BJ (cell line): ENCODE data around the gene TP53INP2. TPM values are rescaled to one million over a fixed set of nuclear protein-coding genes. Genes with fewer than 3 reads are reported as not detected.

Experiments used
- CTCF ChIA-PET: fragments of 350-600 bp; formaldehyde crosslinking; extraction: SDS; loops from one replicate; lab custom pipeline; 2021; ENCODE audit warnings: antibody characterized with exemption, inconsistent platforms; lab: Yijun Ruan, JAX
- POLR2A ChIA-PET: fragments of 300-600 bp; sonication (Branson Sonifier 250); formaldehyde crosslinking; extraction: SDS; loops from one replicate; lab custom pipeline; 2021; ENCODE audit warnings: antibody characterized with exemption; lab: Charles Lee
- DNase-seq: peaks from one replicate; pipeline ENCODE4 v3.0.0-alpha.2; 2011; ENCODE audit warnings: low read depth
- H3K27me3 ChIP-seq: 2 replicates; pipeline ENCODE4 v1.6.0; 2011; ENCODE audit warnings: low read length; ENCODE audit not compliant: control insufficient read depth, insufficient read depth
- H3K36me3 ChIP-seq: 2 replicates; pipeline ENCODE4 v1.5.1; 2011; ENCODE audit warnings: low read length; ENCODE audit not compliant: control insufficient read depth, insufficient read depth
- H3K4me3 ChIP-seq: 2 replicates; pipeline ENCODE4 v1.5.1; 2011; ENCODE audit warnings: low read depth, mild to moderate bottlenecking, control low read depth, low read length
- polyA plus RNA-seq: library from polyadenylated mRNA; depleted of rRNA; stranded (reverse); fragments of >200 nt; gene quantifications from 2 replicates; pipeline ENCODE4 v1.2.3, GENCODE V29; 2011
- TF ChIP-seq, protein P1 (sequence below): IDR thresholded peaks from 2 replicates; pipeline ENCODE4 v1.5.1; 2011; ENCODE audit warnings: low read depth, mild to moderate bottlenecking, control low read depth, inconsistent platforms, low read length, moderate library complexity; ENCODE audit not compliant: insufficient read depth

TP53INP2 gene
- polyA plus RNA-seq, 1 experiment, result 5.1 TPM

DNA sequence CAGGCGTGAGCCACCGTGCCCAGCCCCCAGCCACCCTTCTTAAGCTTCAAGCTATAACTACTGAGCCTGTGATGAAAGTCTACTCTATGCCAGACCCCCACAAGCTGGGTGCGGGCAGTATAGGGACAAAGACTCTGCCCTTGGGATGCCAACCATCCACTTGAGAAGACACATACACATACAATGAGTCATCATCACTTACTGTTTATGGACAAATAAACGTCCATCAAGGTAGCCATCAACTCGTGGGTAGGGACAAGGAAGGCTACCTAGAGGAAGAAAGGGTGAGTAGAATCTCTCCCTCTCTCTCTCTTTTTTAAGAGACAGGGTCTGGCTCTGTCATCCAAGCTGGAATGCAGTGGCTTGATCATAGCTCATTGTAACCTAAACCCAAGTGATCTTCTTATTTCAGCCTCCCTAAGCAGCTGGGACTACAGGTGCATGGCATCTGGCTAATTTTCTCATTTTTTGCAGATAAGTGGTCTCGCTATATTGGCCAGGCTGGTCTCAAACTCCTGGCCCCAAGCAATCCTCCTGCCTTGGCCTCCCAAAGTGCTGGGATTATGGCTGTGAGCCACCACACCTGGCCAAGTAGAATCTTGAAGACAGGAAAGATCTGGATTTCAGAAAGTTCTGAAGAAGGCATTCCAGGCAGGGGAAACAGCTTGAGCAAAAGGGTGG lies 2.6 kb upstream of the TP53INP2 start:
- no peaks in the 10 kb centered on the region for H3K36me3 ChIP-seq
- POLR2A ChIA-PET, result no interaction called here

DNA sequence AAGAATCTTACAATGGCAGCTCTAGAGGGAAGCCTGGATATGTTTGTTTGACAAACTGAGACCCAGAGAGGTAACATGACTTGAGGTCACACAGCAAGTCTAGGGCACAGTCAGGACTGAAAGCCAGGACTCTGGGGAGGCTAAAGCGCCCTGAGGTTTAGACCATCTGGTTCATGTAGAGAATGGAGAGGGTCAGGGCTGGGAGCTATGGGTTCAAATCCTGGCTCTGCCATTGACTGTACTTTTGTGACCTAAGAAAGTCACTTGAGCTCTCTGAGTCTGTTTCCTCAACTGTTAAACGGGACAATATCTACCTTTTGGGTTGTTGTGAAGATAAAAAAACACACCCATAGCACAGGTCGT lies 1.1 kb upstream of the TP53INP2 start:
- H3K36me3 ChIP-seq, result no peaks in the 10 kb centered on the region
- peak overlapping the region; percentile 77; the same call in 1 of the 2 replicates for H3K4me3 ChIP-seq
- TF ChIP-seq, protein P1, sequence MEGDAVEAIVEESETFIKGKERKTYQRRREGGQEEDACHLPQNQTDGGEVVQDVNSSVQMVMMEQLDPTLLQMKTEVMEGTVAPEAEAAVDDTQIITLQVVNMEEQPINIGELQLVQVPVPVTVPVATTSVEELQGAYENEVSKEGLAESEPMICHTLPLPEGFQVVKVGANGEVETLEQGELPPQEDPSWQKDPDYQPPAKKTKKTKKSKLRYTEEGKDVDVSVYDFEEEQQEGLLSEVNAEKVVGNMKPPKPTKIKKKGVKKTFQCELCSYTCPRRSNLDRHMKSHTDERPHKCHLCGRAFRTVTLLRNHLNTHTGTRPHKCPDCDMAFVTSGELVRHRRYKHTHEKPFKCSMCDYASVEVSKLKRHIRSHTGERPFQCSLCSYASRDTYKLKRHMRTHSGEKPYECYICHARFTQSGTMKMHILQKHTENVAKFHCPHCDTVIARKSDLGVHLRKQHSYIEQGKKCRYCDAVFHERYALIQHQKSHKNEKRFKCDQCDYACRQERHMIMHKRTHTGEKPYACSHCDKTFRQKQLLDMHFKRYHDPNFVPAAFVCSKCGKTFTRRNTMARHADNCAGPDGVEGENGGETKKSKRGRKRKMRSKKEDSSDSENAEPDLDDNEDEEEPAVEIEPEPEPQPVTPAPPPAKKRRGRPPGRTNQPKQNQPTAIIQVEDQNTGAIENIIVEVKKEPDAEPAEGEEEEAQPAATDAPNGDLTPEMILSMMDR, result no peak
- CTCF ChIA-PET, result interaction anchor here (0.6 to 1.9 kb wide), 4 partner anchors 47 to 390 kb away, joined by 3 to 9 read pairs (median 5); no protein-coding TSS in a partner anchor
- DNase-seq, result no peak
- POLR2A ChIA-PET, result no interaction called here
- no peaks in the 10 kb centered on the region for H3K27me3 ChIP-seq

More for the DNA sequence above, 2.6 kb upstream of the TP53INP2 start:
- CTCF ChIA-PET, result no interaction called here
- Histone ChIP-seq H3K27me3 (no peaks in the 10 kb centered on the region), H3K4me3 (no peak overlapping the region)
- DNase-seq, result no peak
- TF ChIP-seq, protein P1, result no peak

DNA sequence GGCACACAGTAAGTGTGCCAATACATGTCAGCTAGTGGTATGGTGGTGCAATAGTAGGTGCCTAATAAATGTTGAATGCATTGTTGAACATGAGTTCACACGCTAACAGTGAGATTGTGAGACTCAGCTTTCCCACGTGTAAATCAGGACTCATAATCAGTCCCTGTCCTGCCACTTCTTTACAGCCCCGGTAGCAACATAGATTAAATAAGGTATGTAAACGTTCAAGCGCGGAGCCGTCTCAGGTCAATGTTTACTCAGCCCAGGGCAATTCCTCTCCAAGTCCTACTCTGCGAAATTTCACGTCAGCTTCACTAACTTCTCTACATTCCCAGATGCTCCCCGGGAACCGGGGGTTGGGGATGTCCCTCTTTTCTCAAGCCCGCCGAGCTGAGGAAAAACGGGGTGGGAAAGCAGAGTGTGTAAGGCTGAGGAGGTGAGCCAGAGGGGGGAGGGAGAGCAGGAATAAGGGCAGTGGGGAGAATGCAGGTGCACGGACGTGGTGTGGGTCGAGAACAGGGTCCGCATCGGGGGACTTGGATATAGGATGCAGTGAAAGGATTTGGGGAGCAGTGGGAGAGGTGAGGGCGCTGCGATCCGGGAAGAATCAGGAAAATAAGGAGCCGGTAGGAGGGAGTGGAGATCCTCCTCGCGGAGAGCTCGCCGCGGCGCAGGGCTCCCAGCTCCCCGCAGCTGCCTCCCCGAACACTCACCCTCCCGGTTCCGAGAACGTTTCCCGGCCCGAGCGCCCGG lies 544 bp upstream of the TP53INP2 start:
- TF ChIP-seq, protein P1, result no peak
- H3K36me3 ChIP-seq, result no peaks in the 10 kb centered on the region
- peak overlapping the region; percentile 77 for H3K4me3 ChIP-seq
- no peak for DNase-seq
- H3K27me3 ChIP-seq, result no peaks in the 10 kb centered on the region
- ChIA-PET POLR2A (no interaction called here), CTCF (interaction anchor here (0.6 to 1.9 kb wide), 4 partner anchors 48 to 391 kb away, joined by 3 to 9 read pairs (median 5); no protein-coding TSS in a partner anchor)

DNA sequence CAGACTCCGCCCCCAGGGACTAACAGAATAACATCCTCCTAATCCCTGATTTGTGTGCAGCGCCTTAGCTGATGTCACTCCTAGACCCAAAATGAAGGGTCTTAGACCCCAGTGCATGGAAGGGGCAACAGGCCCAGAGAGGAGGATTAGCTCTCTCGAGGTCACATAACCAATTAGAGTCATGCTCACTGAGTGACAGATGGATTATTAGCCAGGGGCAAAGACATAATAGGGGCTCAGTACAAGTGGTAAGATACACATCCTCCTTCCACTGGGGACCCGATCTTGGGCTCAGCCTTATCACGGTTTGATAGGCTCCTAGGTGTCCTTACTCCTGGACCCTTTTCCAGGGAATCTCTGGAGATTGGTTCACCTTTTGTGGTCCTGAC lies 858 bp downstream of the TP53INP2 start:
- TF ChIP-seq, protein P1, result no peak
- H3K27me3 ChIP-seq, result no peaks in the 10 kb centered on the region
- DNase-seq, result no peak
- H3K4me3 ChIP-seq, result peak overlapping the region; percentile 77
- POLR2A ChIA-PET, result no interaction called here
- no peaks in the 10 kb centered on the region for H3K36me3 ChIP-seq
- CTCF ChIA-PET, result interaction anchor here (1.2 to 2.6 kb wide), 4 partner anchors 61 to 166 kb away, joined by 4 to 9 read pairs (median 5); no protein-coding TSS in a partner anchor
